Measurements from ENCODE around the gene GOLGA8Q. TPM values are rescaled to one million over a fixed set of nuclear protein-coding genes. Genes with fewer than 3 reads are reported as not detected.
A peak's percentile ranks its signal among the peaks of the same experiment; 100 is the strongest.
"Not testable (repeated sequence)": the region's sequence is repeated elsewhere in the genome, so short reads cannot be mapped to it uniquely, and the experiment has no call there.

GOLGA8Q gene, protein sequence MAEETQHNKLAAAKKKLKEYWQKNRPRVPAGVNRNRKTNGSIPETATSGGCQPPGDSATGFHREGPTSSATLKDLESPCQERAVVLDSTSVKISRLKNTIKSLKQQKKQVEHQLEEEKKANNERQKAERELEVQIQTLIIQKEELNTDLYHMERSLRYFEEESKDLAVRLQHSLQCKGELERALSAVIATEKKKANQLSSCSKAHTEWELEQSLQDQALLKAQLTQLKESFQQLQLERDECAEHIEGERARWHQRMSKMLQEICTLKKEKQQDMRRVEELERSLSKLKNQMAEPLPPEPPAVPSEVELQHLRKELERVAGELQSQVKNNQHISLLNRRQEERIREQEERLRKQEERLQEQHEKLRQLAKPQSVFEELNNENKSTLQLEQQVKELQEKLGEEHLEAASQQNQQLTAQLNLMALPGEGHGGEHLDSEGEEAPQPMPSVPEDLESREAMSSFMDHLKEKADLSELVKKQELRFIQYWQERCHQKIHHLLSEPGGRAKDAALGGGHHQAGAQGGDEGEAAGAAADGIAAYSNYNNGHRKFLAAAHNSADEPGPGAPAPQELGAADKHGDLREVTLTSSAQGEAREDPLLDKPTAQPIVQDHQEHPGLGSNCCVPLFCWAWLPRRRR
- polyA plus RNA-seq (ENCODE audit: insufficient read length in 10 of 10) = 1 to 10 TPM in 7 of 10 donors, under 1 TPM in 3; 0.52 to 5.1 (median 1.5) TPM
- long read RNA-seq, donor 1 = 0 reads
- long read RNA-seq, donor 2 = 0 reads
- long read RNA-seq, donor 3 = 0 reads
- long read RNA-seq, donor 4 = 0 reads
- long read RNA-seq, donor 5 = 0 reads
- long read RNA-seq, donor 6 = 0 reads
- long read RNA-seq, donor 7 = 0 reads
- long read RNA-seq, donor 8 = 0 reads
- long read RNA-seq, donor 9 = 0 reads

DNA sequence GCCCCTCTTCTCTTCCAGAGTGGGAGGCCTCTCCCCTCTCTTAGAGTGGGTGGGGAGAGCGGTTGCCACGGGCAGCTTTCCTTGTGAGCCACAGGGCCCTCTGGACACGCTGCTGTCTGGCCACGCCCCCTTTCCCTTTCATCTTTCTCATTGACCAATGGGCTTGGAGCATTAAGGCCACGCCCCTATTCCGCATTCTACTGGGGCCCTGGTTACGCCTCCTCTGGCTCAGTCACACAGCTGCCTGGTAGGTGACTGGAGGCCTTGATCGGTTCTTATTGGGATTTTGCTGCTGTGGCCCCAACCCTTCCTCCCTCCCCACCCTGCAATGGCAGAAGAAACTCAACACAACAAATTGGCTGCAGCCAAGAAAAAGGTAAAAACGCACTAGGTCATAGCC, at the start of gene GOLGA8Q:
TSS of gene GOLGA8Q (plus strand) at position 301 of the 400 bp plus-strand sequence. CDS start at position 329, 28 bp downstream.
- not testable (repeated sequence) for DNase-seq

DNA sequence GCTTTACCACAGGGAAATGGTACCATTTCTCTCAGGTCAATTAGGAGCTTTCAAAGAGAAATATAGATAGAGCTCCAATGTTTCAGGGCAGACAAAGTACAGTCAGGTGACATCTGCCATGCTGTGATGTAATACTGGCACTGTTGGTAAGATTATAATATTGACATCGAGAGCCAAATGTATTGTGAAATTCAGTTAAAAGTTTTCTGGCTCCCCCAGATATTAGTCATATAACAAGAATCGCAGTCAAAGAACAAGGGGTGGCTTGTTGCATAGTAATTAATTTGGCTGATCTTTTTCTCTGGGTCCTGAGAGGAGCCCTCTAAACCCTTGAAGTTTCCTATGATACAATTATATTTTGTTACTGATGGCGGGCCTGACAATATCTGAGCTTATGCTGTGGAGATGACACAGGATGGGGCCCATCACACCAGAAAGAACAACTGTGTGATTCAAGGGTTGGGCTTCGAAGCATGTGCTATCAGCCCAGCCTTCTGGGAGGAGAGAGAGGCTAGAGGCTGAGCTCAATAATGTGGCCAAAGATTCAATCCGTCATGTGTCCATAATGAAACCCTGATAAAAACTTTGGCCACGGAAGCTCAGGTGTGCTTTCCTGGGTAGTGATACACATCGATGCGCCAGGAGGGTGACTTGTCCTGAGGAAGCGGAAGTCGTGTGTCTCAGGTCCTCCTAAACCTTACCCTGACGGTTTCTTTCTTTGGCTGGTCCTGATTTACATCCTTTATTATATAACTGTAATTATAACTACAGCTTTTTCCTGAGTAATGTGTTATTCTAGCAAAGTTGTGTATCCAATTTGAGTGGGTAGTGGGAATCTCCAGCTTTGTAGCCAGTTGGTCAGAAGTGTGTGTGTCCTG, 48.7 kb upstream of the GOLGA8Q start:
- not testable (repeated sequence) for DNase-seq

DNA sequence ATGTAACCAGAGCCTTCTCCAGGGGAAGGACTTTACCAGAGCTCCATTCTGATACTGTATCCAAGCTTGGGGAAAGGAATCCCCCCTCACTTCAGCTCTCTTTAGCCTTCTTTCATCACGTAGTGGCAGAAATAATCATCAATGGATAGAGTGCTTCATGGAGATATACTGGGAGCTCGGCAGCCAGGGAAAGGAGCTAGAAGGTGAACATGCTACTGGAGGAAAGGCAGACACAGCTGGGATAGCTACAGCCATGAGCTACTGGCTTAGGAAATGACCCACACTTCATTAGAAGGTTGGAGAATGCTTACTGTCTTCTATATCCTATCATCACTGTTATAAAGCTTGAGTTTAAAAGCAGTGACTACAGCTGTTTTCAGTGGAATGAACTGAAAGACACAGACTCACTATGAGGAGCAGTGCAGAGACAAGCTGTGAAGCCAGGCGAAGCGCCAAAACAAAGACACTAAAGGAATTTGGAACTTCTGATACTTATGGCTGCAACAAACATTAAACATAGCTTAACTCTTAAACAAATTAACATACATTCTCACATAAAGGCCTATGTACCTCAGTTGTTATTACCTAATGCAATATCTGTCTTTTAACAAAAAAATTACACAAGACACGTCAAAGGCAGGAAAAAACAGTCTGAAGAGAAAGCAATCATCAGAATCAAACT, 47.5 kb upstream of the GOLGA8Q start:
- peak in 2 of 3 donors; percentile 27 to 54 for DNase-seq

DNA sequence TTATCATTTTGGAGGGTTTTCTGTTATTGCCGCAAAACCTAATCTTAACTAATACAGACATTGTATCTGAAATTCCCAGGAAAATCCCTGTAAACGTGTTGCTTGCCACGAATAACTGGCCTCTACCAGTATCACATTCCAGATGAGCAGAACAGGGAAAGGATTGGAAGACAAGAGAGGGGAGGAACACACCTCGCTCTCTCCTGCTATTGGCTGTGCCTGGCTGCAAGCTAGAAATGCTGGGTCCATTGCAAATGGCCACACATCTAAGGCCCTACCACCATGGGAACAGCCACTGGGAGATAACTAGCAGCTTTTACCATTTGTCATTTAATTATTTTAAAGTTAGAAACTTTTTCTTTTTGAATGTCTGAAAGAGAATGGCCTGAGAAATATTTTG, 37.3 kb upstream of the GOLGA8Q start:
- not testable (repeated sequence) for DNase-seq

DNA sequence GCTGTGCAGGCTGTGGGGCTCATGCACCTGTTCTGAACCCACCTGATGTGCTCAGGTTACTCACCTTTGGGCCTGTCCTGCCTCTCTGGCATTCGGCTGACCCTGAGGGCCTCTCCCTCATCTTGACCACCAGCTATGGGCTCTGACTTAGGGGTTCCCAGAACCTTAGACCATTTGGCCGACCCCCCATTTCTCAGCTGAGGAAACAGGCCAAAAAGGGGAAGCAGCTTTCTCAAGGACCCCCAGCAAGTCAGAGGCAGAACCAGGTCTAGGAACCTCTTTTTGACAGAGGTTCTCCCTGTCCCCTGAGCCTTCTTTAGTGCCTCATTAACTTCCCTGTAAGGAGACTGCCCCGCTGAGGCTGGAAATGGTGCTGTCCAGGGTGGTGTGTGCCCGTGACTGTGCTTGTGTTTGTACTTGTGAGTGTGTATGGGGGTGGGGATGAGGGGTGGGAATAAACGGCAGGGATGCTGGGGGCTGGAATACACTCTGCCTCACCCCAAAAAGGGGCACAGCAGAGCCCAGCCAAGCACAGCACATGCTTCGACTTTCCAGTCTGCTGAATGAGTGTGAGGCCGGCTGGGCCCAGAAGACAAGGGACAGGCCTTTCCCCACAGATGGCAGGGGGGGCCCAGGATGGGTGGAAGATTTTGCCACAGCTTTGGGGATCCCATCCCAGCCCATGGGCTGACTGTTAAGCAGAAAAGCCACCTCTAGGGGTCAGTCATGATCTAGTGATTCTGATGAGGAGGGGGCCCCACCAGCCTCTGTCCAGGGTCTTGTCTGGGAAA, 28.2 kb upstream of the GOLGA8Q start:
- DNase-seq = not testable (repeated sequence)

DNA sequence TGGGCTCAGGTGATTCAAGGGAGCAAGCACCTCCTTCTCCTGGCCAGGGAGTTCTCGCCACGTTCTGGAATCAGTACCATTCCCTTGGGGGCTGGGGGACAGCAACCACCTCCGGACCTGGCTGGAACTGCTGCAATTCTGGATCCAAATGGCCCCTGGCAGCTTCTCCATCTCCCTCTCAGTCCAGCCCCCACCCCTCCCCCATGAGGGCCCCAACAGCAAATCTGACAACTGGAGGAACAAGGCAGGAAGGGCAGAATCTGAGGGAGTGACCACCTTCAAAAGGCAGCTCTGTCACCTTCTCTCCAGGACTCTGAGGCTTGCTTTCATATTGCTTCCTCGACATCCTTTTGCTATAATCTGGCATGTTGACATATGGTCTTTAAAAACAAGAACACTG, 25.9 kb upstream of the GOLGA8Q start:
- DNase-seq = not testable (repeated sequence)

DNA sequence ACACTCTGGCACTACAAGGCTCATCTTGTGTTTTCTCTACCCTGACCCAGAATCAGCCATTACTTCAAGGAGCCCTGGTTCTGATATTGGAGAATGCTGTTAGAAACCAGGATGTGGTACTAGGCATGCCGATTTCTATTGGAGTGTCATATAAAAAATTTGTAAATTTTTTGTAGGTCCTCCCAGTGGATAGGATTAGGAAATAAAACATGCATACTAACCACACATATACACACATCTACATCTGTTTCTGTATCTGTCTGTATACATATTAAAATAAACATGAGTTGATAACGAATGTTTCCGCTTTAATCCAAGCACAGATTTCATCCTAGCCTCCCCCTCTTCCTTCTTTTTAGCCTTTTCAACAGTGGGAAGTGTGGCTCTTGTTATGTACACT, 22.8 kb upstream of the GOLGA8Q start:
- not testable (repeated sequence) for DNase-seq

DNA sequence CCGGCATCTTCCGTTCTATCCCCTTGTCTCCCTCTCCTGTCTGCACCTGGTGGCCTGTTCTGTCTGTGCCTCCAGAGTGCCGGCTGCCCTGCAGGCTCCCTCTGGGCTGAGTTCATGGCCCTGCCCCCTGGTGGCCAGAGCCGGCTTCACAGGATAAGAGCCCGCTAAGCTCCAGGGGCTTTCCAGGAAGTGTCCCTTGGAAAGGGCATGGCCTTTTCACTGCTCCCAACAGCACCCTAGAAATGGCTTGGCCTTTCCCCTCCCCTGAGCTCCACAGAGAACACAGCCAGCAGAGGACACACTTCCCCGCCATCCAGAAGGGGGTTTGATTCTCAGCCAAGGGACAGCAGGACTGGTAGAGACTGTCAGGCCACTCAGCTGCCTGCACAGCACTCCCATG, 15.1 kb downstream of the GOLGA8Q start:
- DNase-seq = not testable (repeated sequence)

DNA sequence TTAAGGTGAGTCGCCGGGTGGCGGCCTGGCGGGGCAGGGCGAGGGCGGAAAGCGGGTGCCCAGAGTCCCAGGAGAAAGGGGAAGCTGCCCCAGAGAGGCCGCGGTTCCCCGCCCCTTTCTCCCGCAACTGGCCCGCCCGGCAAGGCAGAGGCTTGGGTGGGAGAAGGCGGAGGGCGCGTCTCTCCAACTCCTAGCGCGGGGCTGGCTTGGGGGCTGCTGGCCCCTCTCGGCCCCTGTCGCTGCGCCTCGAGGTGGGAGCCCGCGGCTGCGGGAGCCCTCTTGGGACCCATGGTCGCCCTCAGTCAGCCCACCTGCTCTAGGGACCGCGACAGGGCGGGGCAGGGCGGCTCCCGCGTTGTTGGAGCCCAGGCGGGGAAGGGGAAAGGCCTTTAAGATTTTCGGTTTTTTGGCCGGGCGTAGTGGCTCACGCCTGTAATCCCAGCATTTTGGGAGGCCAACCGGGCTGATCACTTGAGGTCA, 21.2 kb downstream of the GOLGA8Q start:
- DNase-seq = not testable (repeated sequence)

DNA sequence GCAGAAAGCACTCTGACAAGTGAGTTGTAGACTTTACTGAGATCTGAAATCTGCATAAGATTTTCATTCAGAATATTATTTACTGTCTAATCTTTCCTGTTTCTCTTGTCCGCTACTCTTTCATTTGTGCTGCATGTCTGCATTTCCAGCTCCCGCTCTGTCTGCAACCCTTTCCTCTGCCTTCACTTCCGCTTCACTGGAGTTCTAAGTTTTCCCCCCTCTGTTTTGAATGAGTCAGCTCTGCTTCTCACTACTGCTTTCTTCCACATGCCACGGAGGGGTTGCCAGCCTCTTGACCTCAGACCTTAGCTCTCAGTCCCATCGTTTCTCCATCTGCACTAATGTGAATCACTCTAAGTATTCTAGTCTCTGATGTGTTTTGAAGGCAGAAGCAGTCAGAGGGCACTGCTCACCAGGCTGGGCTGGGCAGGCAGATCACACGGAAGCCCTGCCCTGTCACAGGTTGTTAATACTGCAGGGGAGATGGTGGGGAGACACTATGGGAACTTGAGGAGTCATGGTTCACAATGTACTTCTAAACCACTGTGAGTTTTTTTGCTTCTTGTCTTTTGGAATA, 27.6 kb downstream of the GOLGA8Q start:
- DNase-seq = not testable (repeated sequence)

DNA sequence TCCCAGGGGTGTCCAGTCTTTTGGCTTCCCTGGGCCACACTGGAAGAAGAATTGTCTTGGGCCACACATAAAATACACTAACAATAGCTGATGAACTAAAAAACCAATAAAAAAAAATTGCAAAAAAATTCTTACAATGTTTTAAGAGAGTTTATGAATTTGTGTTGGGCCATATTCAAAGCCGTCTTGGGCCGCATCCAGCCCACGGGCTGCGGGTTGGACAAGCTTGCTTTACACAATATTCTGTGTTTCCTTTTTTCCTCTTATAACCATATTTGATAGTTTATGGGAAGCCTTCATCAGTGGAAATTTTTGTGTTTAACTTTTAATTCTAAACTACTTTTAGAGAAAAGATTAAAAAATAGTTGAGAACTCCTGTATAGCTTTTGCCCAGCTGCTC, 28.9 kb downstream of the GOLGA8Q start:
- not testable (repeated sequence) for DNase-seq

DNA sequence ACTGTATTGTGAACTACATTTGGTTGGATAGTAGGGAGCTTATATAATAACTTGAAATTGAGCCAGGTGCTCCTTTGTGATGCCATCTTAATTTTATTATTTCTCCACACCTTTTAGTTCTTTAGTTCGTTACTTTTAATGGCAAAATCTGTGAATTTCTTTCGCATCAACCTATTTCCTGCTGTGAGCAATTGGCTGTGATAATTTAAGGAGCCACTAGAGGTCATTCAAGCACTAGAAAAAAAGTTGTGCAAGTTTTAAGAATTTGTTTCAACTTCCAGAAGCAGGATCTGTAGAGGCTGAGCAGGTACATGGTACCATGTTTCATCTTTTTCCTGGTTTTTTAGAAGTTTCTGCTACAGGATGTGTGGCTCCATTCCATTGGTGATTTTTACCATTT, 47.1 kb downstream of the GOLGA8Q start:
- DNase-seq = not testable (repeated sequence)

DNA sequence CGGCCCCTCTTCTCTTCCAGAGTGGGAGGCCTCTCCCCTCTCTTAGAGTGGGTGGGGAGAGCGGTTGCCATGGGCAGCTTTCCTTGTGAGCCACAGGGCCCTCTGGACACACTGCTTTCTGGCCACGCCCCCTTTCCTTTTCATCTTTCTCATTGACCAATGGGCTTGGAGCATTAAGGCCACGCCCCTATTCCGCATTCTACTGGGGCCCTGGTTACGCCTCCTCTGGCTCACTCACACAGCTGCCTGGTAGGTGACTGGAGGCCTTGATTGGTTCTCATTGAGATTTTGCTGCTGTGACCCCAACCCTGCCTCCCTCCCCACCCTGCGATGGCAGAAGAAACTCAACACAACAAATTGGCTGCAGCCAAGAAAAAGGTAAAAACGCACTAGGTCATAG, 51.9 kb downstream of the GOLGA8Q start, which contains the start of gene GOLGA8H:
TSS of gene GOLGA8H (plus strand) at position 233 of the 400 bp plus-strand sequence. CDS start at position 331, 98 bp downstream.
- not testable (repeated sequence) for DNase-seq

Other genes with a start within 250 kb of the GOLGA8Q start
- gene CHRFAM7A, start 158.5 kb upstream of the GOLGA8Q start, polyA plus RNA-seq (ENCODE audit: insufficient read length in 10 of 10) = 1 to 10 TPM in 8 of 10 donors, under 1 TPM in 2; 0.40 to 2.8 (median 1.9) TPM
- gene GOLGA8R, start 137.8 kb upstream of the GOLGA8Q start, polyA plus RNA-seq (ENCODE audit: insufficient read length in 10 of 10) = 1 to 10 TPM; 1.7 to 9.0 (median 3.8) TPM
- 1 to 10 TPM in 2 of 10 donors, under 1 TPM in 8; 0.21 to 1.5 (median 0.49) TPM for gene GOLGA8H, start 52.0 kb downstream of the GOLGA8Q start, polyA plus RNA-seq (ENCODE audit: insufficient read length in 10 of 10)